Activated naive CD8-positive, alpha-beta T cell treated with anti-CD3 and anti-CD28 coated beads for 36 hours (primary cell): ENCODE data around the gene CIRBP. TPM values are rescaled to one million over a fixed set of nuclear protein-coding genes. Genes with fewer than 3 reads are reported as not detected.
A peak's percentile ranks its signal among the peaks of the same experiment; 100 is the strongest.

Experiments
- DNase-seq: peaks from one replicate; pipeline ENCODE4 v3.0.0; 2021
- H3K27ac Mint-ChIP-seq: one replicate; pipeline ENCODE4 v1.8.0; 2022; ENCODE audit warnings: mild to moderate bottlenecking, moderate library complexity, mixed read lengths
- H3K27me3 Mint-ChIP-seq: one replicate; pipeline ENCODE4 v1.8.0; 2022; ENCODE audit warnings: mild to moderate bottlenecking, mixed read lengths
- H3K36me3 Mint-ChIP-seq: one replicate; pipeline ENCODE4 v1.8.0; 2021; ENCODE audit warnings: mild to moderate bottlenecking, mixed read lengths
- H3K4me1 Mint-ChIP-seq: one replicate; pipeline ENCODE4 v1.8.0; 2021; ENCODE audit warnings: mixed read lengths
- H3K4me3 Mint-ChIP-seq: one replicate; pipeline ENCODE4 v1.8.0; 2022; ENCODE audit warnings: mild to moderate bottlenecking, moderate library complexity, mixed read lengths
- H3K9me3 Mint-ChIP-seq: one replicate; pipeline ENCODE4 v1.8.0; 2022; ENCODE audit warnings: mixed read lengths
- total RNA-seq, 2 experiments: library from RNA; stranded (reverse); gene quantifications; one replicate each; pipeline ENCODE4 v1.2.3, GENCODE V29; 2021

The CIRBP gene
- total RNA-seq, 2 experiments from 2014 or later: 208 to 216 TPM

DNA sequence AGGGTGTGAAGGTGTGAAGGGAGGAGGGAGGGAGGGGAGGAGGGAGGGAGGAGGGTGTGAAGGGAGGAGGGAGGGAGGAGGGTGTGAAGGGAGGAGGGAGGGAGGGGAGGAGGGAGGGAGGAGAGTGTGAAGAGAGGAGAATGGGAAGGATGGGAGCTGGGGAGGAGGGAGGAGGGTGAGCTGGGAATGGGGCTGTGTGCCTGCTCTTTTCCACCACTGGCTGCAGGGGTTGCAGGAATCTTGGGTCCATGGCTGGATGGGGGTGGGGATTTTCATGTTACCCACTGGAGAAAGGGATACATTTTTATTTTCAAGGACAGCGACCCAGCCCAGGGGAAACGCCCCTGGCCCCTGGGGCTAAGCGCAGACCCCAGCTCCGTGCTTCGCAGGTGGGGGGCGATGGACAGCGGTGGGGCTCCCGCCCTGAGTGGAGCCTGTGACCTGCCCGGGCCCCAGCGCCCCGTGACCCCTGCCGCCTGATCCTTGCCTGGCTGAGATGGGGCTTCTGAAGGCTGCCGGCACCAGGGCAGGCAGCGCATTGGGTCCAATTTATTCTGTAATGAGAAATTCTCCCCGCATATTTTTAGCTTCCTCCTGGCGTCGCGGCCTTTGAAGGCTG, 13.6 kb downstream of the CIRBP start:
- H3K4me3 Mint-ChIP-seq: no peak overlapping the region
- no peaks in the 10 kb centered on the region for H3K9me3 Mint-ChIP-seq
- no peak for DNase-seq
- peaks cover 33% of the 10 kb centered on the region for H3K27me3 Mint-ChIP-seq
- peaks cover 20% of the 10 kb centered on the region for H3K36me3 Mint-ChIP-seq
- H3K4me1 Mint-ChIP-seq: peaks cover 7% of the 10 kb centered on the region
- no peak overlapping the region for H3K27ac Mint-ChIP-seq

GRCh38 chr19:1283207-1283916, 14.2 kb downstream of the CIRBP start:
- peaks cover 14% of the 10 kb centered on the region for H3K36me3 Mint-ChIP-seq
- H3K9me3 Mint-ChIP-seq: no peaks in the 10 kb centered on the region
- peaks cover 37% of the 10 kb centered on the region for H3K27me3 Mint-ChIP-seq
- no peak overlapping the region for H3K4me3 Mint-ChIP-seq
- no peak overlapping the region for H3K27ac Mint-ChIP-seq
- no peak for DNase-seq
- peaks cover 7% of the 10 kb centered on the region for H3K4me1 Mint-ChIP-seq

GRCh38 chr19:1283917-1284292, 14.8 kb downstream of the CIRBP start:
- no peak overlapping the region for H3K4me3 Mint-ChIP-seq
- no peak overlapping the region for H3K27ac Mint-ChIP-seq
- H3K4me1 Mint-ChIP-seq: peaks cover 7% of the 10 kb centered on the region
- DNase-seq: no peak
- H3K36me3 Mint-ChIP-seq: peaks cover 14% of the 10 kb centered on the region
- no peaks in the 10 kb centered on the region for H3K9me3 Mint-ChIP-seq
- peaks cover 39% of the 10 kb centered on the region for H3K27me3 Mint-ChIP-seq

DNA sequence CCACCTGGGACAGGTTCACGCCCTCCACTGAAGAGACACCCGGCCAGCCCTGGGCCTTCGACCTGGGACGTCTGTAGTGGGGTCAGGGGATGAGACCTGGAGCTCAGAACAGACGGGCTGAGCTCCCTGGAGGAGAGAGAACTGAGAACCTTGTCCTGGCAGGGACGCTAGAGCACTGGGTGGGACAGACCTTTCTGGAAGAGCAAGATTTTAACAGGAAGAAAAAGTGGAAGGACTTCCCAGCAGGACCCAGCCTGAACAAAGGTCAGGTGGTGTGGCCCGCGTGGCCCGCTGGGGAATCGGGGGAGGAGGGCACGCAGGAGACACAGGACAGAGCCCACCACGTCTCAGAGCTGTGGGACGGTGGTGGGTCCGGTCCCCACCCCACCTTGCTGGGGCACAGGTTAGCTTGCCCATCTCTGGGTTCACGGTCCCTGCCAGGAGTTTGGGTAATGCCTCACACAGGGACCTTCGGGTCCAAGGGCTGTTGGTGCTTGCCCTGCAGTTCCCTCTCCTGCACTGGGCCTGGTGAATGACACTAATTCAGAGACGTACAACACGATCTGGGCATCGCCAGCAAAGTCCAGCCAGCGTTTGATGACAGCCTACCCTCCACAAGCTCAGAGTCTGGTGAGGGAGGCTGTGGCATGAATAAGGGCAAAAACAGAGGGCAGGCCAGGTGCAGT, 15.3 kb downstream of the CIRBP start:
- Mint-ChIP-seq H3K27me3 (peaks cover 42% of the 10 kb centered on the region), H3K36me3 (peaks cover 12% of the 10 kb centered on the region), H3K27ac (no peak overlapping the region), H3K9me3 (no peaks in the 10 kb centered on the region), H3K4me1 (peaks cover 7% of the 10 kb centered on the region), H3K4me3 (no peak overlapping the region)
- no peak for DNase-seq

DNA sequence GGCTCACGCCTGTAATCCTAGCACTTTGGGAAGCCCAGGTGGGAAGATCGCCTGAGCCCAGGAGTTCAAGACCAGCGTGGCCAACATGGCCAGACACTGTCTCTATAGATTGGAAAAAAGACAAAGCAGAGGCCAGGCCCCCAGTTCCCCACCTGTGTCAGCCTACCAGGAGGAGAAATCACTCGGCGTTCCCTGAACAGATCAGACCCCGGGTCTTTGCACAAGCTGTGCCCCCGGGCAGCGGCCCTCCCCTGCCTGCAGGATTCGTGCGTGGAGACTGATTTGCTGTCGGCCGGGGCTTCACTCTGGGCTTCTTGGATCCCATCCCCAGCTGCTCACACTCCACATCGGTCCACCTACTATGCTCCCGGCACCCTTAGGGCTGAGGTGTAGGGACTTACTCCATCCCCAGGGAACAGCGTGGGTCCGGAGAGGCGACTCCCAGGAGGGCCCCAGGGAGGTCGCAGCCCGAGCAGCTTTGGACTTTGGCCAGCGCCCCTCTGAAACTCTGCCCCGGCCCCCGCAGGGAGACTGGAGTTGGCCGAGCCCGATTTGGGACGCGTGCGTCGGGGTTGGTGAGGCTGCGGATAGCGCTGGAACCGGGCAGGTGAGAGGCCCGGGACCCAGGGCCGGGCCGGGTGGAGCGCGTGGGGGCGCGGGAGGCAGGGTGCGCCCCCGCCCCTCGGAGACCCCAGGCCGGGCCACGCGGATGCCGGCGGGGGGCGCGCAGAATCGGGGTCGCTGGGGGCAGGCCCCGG, 16.0 kb downstream of the CIRBP start:
- no peaks in the 10 kb centered on the region for H3K9me3 Mint-ChIP-seq
- H3K36me3 Mint-ChIP-seq: peaks cover 7% of the 10 kb centered on the region
- H3K4me3 Mint-ChIP-seq: no peak overlapping the region
- peaks cover 3% of the 10 kb centered on the region for H3K4me1 Mint-ChIP-seq
- no peak for DNase-seq
- H3K27ac Mint-ChIP-seq: no peak overlapping the region
- peaks cover 42% of the 10 kb centered on the region for H3K27me3 Mint-ChIP-seq

DNA sequence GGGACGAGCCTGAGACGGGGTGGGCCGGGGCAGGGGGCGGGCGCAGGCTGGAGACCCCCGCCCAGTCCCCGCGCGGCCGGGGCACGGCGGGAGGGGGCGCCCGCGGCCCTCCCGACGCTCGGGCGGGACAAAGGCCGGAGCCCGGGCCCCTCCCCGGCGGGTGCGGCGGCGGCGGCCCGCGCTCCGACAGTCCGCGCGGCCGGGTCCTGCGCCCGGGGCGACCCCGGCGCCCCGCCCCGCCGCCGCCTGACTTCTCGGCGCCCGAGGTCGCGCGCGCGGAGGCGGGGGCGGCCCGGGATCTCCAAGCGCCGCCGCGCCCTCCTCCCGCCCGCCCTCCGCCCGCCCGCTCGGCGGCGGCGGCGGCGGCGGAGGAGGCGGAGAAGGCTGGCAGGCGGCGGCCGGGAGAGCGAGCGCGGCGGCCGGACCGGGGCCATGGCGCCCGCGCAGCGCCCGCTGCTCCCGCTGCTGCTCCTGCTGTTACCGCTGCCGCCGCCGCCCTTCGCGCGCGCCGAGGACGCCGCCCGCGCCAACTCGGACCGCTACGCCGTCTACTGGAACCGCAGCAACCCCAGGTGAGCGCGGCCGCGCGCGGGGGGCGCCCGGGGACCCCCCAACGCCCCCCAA, 16.7 kb downstream of the CIRBP start, which contains the start of gene EFNA2:
TSS of gene EFNA2 (plus strand) at position 137 of the 624 bp plus-strand sequence. CDS start at position 433, 296 bp downstream.
- Mint-ChIP-seq H3K9me3 (no peaks in the 10 kb centered on the region), H3K4me1 (peaks cover 3% of the 10 kb centered on the region), H3K36me3 (peaks cover 4% of the 10 kb centered on the region), H3K4me3 (peak within 1 kb of the TSS; percentile 47), H3K27ac (no peak within 1 kb of the TSS), H3K27me3 (peaks cover 42% of the 10 kb centered on the region)
- DNase-seq: no peak

- peak overlapping the region; percentile 47 for H3K4me3 Mint-ChIP-seq
- peaks cover 3% of the 10 kb centered on the region for H3K4me1 Mint-ChIP-seq
- no peak overlapping the region for H3K27ac Mint-ChIP-seq
- H3K36me3 Mint-ChIP-seq: peaks cover 1% of the 10 kb centered on the region
- no peaks in the 10 kb centered on the region for H3K9me3 Mint-ChIP-seq
- DNase-seq: no peak
- peaks cover 40% of the 10 kb centered on the region for H3K27me3 Mint-ChIP-seq
Measured at GRCh38 chr19:1286487-1287353, 17.6 kb downstream of the CIRBP start.

- no peak for DNase-seq
- H3K27me3 Mint-ChIP-seq: peaks cover 46% of the 10 kb centered on the region
- H3K4me1 Mint-ChIP-seq: peaks cover 3% of the 10 kb centered on the region
- no peak overlapping the region for H3K4me3 Mint-ChIP-seq
- H3K36me3 Mint-ChIP-seq: no peaks in the 10 kb centered on the region
- H3K9me3 Mint-ChIP-seq: no peaks in the 10 kb centered on the region
- H3K27ac Mint-ChIP-seq: no peak overlapping the region
Measured at GRCh38 chr19:1287354-1288225, 18.5 kb downstream of the CIRBP start.

GRCh38 chr19:1288226-1288612, 19.1 kb downstream of the CIRBP start:
- no peaks in the 10 kb centered on the region for H3K36me3 Mint-ChIP-seq
- H3K27ac Mint-ChIP-seq: no peak overlapping the region
- no peak overlapping the region for H3K4me3 Mint-ChIP-seq
- peaks cover 3% of the 10 kb centered on the region for H3K4me1 Mint-ChIP-seq
- H3K27me3 Mint-ChIP-seq: peaks cover 48% of the 10 kb centered on the region
- no peak for DNase-seq
- H3K9me3 Mint-ChIP-seq: no peaks in the 10 kb centered on the region

- Mint-ChIP-seq H3K9me3 (no peaks in the 10 kb centered on the region), H3K27me3 (peaks cover 45% of the 10 kb centered on the region), H3K4me1 (peaks cover 3% of the 10 kb centered on the region), H3K4me3 (no peak overlapping the region), H3K36me3 (no peaks in the 10 kb centered on the region), H3K27ac (no peak overlapping the region)
- DNase-seq: no peak
Measured at GRCh38 chr19:1288833-1289685, 19.9 kb downstream of the CIRBP start.

GRCh38 chr19:1289686-1290025, 20.5 kb downstream of the CIRBP start:
- Mint-ChIP-seq H3K27me3 (peaks cover 45% of the 10 kb centered on the region), H3K9me3 (no peaks in the 10 kb centered on the region), H3K4me1 (peaks cover 4% of the 10 kb centered on the region), H3K36me3 (no peaks in the 10 kb centered on the region), H3K27ac (no peak overlapping the region), H3K4me3 (no peak overlapping the region)
- DNase-seq: no peak

- Mint-ChIP-seq H3K4me3 (no peak overlapping the region), H3K27me3 (peaks cover 44% of the 10 kb centered on the region), H3K36me3 (no peaks in the 10 kb centered on the region), H3K9me3 (no peaks in the 10 kb centered on the region), H3K4me1 (peaks cover 5% of the 10 kb centered on the region), H3K27ac (no peak overlapping the region)
- no peak for DNase-seq
Measured at GRCh38 chr19:1290196-1290702, 21.1 kb downstream of the CIRBP start.
